Glutamatergic neuron (in vitro differentiated cells): Measurements from ENCODE around the gene PREP. TPM values are rescaled to one million over a fixed set of nuclear protein-coding genes. Genes with fewer than 3 reads are reported as not detected.
"Not testable (repeated sequence)": the region's sequence is repeated elsewhere in the genome, so short reads cannot be mapped to it uniquely, and the experiment has no call there.

Experiments
- DNase-seq: peaks from one replicate; pipeline ENCODE4 v3.0.0; 2022
- H3K27ac Mint-ChIP-seq: one replicate; pipeline ENCODE4 v1.8.0; 2020; ENCODE audit warnings: mild to moderate bottlenecking, mixed read lengths, inconsistent platforms; ENCODE audit not compliant: unreplicated experiment
- H3K27me3 Mint-ChIP-seq: one replicate; pipeline ENCODE4 v1.8.0; 2020; ENCODE audit warnings: mild to moderate bottlenecking, moderate library complexity, mixed read lengths, inconsistent platforms; ENCODE audit not compliant: unreplicated experiment
- H3K36me3 Mint-ChIP-seq: one replicate; pipeline ENCODE4 v1.8.0; 2020; ENCODE audit warnings: mild to moderate bottlenecking, mixed read lengths, inconsistent platforms; ENCODE audit not compliant: unreplicated experiment
- H3K4me1 Mint-ChIP-seq: one replicate; pipeline ENCODE4 v1.8.0; 2020; ENCODE audit warnings: mild to moderate bottlenecking, low read depth, mixed read lengths, inconsistent platforms; ENCODE audit not compliant: unreplicated experiment
- H3K4me3 Mint-ChIP-seq: one replicate; pipeline ENCODE4 v1.8.0; 2020; ENCODE audit warnings: mild to moderate bottlenecking, mixed read lengths, inconsistent platforms; ENCODE audit not compliant: unreplicated experiment
- H3K9me3 Mint-ChIP-seq: one replicate; pipeline ENCODE4 v1.8.0; 2020; ENCODE audit warnings: mild to moderate bottlenecking, moderate library complexity, mixed read lengths, inconsistent platforms; ENCODE audit not compliant: unreplicated experiment
- CTCF ChIP-seq: fragments of 200-600 bp; sonication (generic); IDR thresholded peaks from one replicate; pipeline ENCODE4 v1.5.0; 2021; ENCODE audit not compliant: partially characterized antibody, unreplicated experiment
- total RNA-seq: library from RNA; stranded (reverse); fragmentation: NEBNext Ultra II Directional; extraction: Animal tissue kit (Norgen Biotek cat#: 25700); gene quantifications from one replicate; pipeline ENCODE4 v1.2.1, GENCODE V29; 2021; ENCODE audit not compliant: unreplicated experiment

PREP gene
- total RNA-seq, 1 donor from 2014 or later, result 206 TPM

- Mint-ChIP-seq H3K27ac (no peak overlapping the region), H3K9me3 (no peaks in the 10 kb centered on the region), H3K4me1 (no peaks in the 10 kb centered on the region), H3K27me3 (no peaks in the 10 kb centered on the region), H3K4me3 (no peak overlapping the region), H3K36me3 (no peaks in the 10 kb centered on the region)
- DNase-seq, result no peak
- TF ChIP-seq CTCF, result no peak
These were observed 28.3 kb upstream of the PREP start for GRCh38 chr6:105431226-105431625.

- no peak for DNase-seq
- Mint-ChIP-seq H3K4me1 (no peaks in the 10 kb centered on the region), H3K27ac (no peak overlapping the region), H3K9me3 (no peaks in the 10 kb centered on the region), H3K27me3 (peaks cover 2% of the 10 kb centered on the region), H3K36me3 (no peaks in the 10 kb centered on the region), H3K4me3 (no peak overlapping the region)
- TF ChIP-seq CTCF, result no peak
These were observed 27.8 kb upstream of the PREP start for GRCh38 chr6:105430685-105431084.

- H3K27ac Mint-ChIP-seq, result no peak overlapping the region
- H3K4me1 Mint-ChIP-seq, result no peaks in the 10 kb centered on the region
- H3K36me3 Mint-ChIP-seq, result no peaks in the 10 kb centered on the region
- DNase-seq, result no peak
- no peak overlapping the region for H3K4me3 Mint-ChIP-seq
- peaks cover 2% of the 10 kb centered on the region for H3K27me3 Mint-ChIP-seq
- no peak for TF ChIP-seq CTCF
- H3K9me3 Mint-ChIP-seq, result no peaks in the 10 kb centered on the region
These were observed 26.8 kb upstream of the PREP start for GRCh38 chr6:105429676-105430075.

- Mint-ChIP-seq H3K27me3 (peaks cover 2% of the 10 kb centered on the region), H3K4me1 (no peaks in the 10 kb centered on the region), H3K27ac (no peak overlapping the region), H3K36me3 (no peaks in the 10 kb centered on the region), H3K4me3 (no peak overlapping the region), H3K9me3 (no peaks in the 10 kb centered on the region)
- no peak for DNase-seq
- no peak for TF ChIP-seq CTCF
These were observed 25.6 kb upstream of the PREP start for GRCh38 chr6:105428342-105428957.

GRCh38 chr6:105424175-105424783, 21.4 kb upstream of the PREP start:
- Mint-ChIP-seq H3K27ac (no peak overlapping the region), H3K4me3 (no peak overlapping the region), H3K36me3 (no peaks in the 10 kb centered on the region), H3K4me1 (no peaks in the 10 kb centered on the region), H3K9me3 (no peaks in the 10 kb centered on the region), H3K27me3 (peaks cover 3% of the 10 kb centered on the region)
- DNase-seq, result peak; percentile 66
- peak; percentile 82 for TF ChIP-seq CTCF

GRCh38 chr6:105416971-105417370, 14.1 kb upstream of the PREP start:
- H3K9me3 Mint-ChIP-seq, result peaks cover 21% of the 10 kb centered on the region
- not testable (repeated sequence) for H3K4me1 Mint-ChIP-seq, H3K27me3 Mint-ChIP-seq

More at GRCh38 chr6:105416971-105417370, 14.1 kb upstream of the PREP start:
- not testable (repeated sequence) for H3K4me3 Mint-ChIP-seq, DNase-seq, H3K27ac Mint-ChIP-seq
- H3K36me3 Mint-ChIP-seq, result peaks cover 48% of the 10 kb centered on the region
